ENCODE measurements around the gene LHCGR.
A peak's percentile ranks its signal among the peaks of the same experiment; 100 is the strongest.

The LHCGR gene

GRCh38 chr2:48709096-48710034 lies 46.2 kb downstream of the LHCGR start:
- no peak for DNase-seq

GRCh38 chr2:48707466-48707865 lies 48.1 kb downstream of the LHCGR start:
- no peak for DNase-seq

- peak; percentile 45 for DNase-seq
Observed at GRCh38 chr2:48703621-48704020, 51.9 kb downstream of the LHCGR start.

GRCh38 chr2:48699348-48699930 lies 56.1 kb downstream of the LHCGR start:
- DNase-seq = no peak

GRCh38 chr2:48696881-48697280 lies 58.6 kb downstream of the LHCGR start:
- DNase-seq = no peak

GRCh38 chr2:48695991-48696390 lies 59.5 kb downstream of the LHCGR start:
- DNase-seq = no peak

GRCh38 chr2:48694149-48694548 lies 61.4 kb downstream of the LHCGR start:
- DNase-seq = no peak

GRCh38 chr2:48693645-48694044 lies 61.9 kb downstream of the LHCGR start:
- no peak for DNase-seq

- DNase-seq = no peak
Observed at GRCh38 chr2:48693066-48693465, 62.5 kb downstream of the LHCGR start.

GRCh38 chr2:48691935-48692691 lies 63.4 kb downstream of the LHCGR start:
- no peak for DNase-seq

GRCh38 chr2:48685126-48685525 lies 70.4 kb downstream of the LHCGR start:
- no peak for DNase-seq

- peak; percentile 62 for DNase-seq
Observed at GRCh38 chr2:48677450-48677849, 78.1 kb downstream of the LHCGR start.

GRCh38 chr2:48674933-48675332 lies 80.6 kb downstream of the LHCGR start:
- DNase-seq = no peak

GRCh38 chr2:48673581-48673980 lies 81.9 kb downstream of the LHCGR start:
- DNase-seq = no peak

- DNase-seq = peak; percentile 28
Observed at GRCh38 chr2:48668992-48669391, 86.5 kb downstream of the LHCGR start.

- peak; percentile 13 for DNase-seq
Observed at GRCh38 chr2:48651158-48651790, 104.2 kb downstream of the LHCGR start.

GRCh38 chr2:48638261-48638660 lies 117.3 kb downstream of the LHCGR start:
- no peak for DNase-seq

All from OCI-M1 (cell line).